HG02885 (cell line): ENCODE measurements around the gene LMX1B.
"Not testable (repeated sequence)": the region's sequence is repeated elsewhere in the genome, so short reads cannot be mapped to it uniquely, and the experiment has no call there.

Source experiments
- ATAC-seq: cut with Tn5 transposase; IDR thresholded peaks from one replicate; pipeline ENCODE4 v1.9.1; 2021; ENCODE audit warnings: mild to moderate bottlenecking; ENCODE audit not compliant: unreplicated experiment, poor library complexity

LMX1B gene

DNA sequence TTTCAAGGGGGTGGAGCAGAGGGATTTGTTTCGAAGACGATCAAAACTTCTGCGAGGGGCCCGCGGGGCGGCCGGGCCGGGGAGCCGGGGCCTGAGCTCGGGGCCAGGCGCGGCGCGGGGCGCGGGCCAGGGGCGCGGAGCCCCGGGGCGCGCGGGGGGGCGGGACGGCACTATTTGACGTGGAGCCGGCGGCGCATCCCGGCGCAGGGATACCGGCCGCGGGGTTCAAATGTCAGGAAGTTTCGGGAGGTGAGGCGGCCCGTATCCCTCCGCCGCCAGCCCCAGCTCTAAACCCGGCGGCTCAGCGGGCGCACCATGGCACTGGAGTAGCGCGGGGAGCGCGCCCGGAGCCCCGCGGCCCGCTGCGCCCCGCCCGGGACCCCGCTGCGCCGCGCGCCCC is at the start of gene LMX1B:
LMX1B (plus strand) TSS at position 278 of the 400 bp plus-strand sequence. CDS start 522 bp downstream, outside the sequence.
- no peak for ATAC-seq

- ATAC-seq, result no peak
Measured at GRCh38 chr9:126564128-126564527, 49.6 kb upstream of the LMX1B start.

DNA sequence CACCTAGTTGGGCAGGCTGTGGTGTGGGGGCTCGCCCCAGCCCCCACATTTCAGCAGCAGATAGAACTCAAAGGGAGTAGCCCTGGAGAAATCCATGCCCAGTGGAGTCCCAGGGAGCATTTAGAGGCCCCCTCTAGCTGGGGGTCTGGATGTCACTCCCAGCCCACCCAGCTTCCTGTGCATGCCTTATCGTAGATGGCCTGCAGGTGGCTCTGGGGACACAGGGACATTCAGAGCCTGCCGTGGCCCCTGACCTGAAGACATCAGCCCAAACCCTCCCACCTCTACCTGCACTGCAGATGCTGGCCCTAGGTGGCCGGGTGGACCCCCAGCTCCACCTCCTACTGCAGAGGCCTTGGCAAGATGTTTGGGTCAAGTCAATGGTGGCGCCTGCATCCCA is 49.0 kb upstream of the LMX1B start:
- no peak for ATAC-seq

GRCh38 chr9:126565336-126566128 is 48.2 kb upstream of the LMX1B start:
- ATAC-seq, result no peak

- ATAC-seq, result no peak
Measured at GRCh38 chr9:126569036-126569435, 44.7 kb upstream of the LMX1B start.

DNA sequence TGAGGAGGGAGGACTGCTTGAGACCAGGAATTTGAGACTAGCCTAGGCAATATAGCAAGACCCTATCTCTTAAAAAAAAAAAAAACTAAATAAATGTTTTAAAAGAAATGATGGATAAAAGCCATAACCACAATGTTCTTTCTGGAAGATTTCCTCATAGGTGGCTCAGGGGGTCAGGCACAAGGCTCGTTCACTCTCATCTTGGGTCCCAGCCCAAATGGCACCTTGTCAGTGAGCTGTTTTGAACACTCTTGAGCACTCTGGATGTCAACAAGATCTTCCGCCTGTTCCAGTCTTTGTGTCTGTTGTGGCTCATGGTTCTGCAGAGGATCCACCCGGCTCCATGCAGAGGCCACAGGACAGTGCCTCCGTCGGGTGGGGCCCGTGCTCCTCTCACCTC is 35.7 kb upstream of the LMX1B start:
- ATAC-seq, result no peak

GRCh38 chr9:126580319-126580718 is 33.4 kb upstream of the LMX1B start:
- not testable (repeated sequence) for ATAC-seq

DNA sequence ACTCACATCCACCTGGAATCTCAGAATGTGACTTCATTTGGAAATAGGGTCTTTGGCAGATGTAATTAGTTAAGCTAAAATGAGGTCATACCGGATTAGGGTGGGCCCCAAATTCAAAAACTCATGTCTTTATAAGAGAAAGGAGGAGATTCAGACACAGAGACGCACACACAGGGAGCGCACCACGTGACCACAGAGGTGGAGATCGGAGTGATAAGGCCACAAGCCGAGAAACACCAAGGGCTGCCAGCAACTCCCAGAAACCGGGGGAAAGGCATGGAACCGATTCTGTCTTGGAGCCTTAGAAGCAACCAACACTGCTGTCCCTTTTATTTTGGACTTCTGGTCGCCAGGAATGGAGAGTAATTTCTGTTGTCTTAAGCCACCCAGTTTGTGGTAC is 31.8 kb upstream of the LMX1B start:
- no peak for ATAC-seq

DNA sequence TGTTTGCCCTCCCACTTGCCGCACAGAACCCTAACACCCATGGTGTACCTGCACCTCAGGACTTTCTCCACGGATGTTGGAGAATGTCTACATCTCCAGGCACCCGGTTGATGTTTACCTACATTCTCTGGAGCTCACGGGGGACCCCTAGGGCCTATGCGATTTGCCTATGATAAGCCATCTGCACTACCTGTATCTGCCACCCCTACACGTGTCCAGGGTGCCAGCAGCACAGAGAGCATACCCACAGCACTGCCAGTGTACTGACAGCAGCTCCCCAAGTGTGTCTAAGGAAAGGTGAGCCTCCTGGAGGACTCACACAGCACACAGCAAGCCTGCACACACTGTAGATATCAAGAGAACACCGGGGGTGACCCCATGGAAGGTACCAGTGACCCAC is 31.3 kb upstream of the LMX1B start:
- ATAC-seq, result no peak

- ATAC-seq, result no peak
Measured at GRCh38 chr9:126583144-126583760, 30.5 kb upstream of the LMX1B start.

- ATAC-seq, result no peak
Measured at GRCh38 chr9:126584611-126585010, 29.1 kb upstream of the LMX1B start.

DNA sequence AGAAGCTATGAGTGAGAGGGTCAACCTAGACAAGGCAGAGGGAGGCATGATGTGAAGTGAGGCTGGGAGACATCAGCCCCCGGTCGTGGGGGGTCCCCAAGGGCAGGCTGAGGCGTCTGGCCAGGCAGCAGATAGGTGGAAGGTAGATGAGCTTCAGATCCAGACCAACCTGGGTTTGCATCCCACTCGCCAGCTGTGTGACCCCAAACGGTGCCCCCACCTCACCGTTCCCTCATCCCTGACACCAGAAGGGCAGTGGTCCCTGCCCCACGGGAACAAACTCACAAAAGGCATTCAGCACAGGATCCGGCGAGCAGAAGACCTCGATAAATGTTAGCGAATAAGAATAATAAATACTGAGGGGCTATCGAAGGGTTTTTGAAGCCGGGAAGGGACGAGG is 27.5 kb upstream of the LMX1B start:
- no peak for ATAC-seq

- ATAC-seq, result no peak
Measured at GRCh38 chr9:126587187-126588185, 26.2 kb upstream of the LMX1B start.

DNA sequence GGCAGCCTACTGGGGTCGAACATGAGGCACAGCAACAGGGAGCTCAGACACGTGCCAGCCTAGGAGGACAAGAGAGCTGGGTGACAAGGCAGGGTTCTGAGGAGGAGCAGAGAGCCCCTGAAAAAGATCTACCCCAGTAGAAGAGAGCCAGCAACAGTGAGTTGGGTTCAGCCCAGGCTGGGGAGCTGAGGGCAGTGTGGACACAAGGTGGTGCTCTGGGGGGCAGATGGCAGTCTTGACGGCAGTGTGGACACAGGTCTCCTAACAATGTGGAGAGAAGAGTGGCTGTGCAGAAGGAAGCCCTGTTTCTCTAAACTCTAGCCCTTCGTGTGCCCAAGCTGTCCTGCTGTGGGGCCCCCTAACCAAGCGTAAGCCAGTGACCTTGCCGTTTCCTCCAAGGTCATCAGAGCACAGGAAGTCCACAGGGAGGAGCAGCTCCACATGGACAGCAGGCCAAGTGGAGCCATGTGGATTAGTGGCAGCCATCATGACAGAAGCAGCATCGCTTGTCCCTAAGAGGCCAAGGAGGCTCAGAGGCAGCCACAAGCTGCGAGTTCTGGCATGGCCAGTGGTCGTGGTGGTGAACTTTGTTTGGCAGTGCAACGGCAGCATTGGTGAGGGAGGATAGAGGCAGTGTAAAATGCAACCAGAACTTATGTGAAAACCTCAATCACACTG is 25.1 kb upstream of the LMX1B start:
- no peak for ATAC-seq

GRCh38 chr9:126589349-126589748 is 24.4 kb upstream of the LMX1B start:
- no peak for ATAC-seq

GRCh38 chr9:126591083-126591482 is 22.6 kb upstream of the LMX1B start:
- no peak for ATAC-seq

DNA sequence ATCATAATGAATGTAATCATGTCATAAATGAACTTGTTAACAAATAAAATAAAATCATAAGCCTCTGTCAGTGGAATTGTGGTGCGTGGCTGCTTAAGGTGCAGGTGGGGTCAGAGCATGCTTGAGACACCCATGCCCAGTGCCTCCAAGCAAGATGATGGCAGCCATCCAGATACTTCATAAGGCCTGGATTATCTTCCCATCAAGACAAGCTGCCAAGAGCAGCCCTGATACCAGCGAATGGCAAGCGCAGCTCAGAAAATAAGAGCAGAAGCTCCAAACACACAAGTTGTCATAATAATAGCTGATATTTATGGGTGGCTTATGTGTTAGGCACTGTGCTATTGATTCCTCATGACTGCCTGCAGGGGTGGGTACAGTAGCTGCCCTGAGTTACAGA is 21.8 kb upstream of the LMX1B start:
- ATAC-seq, result no peak

DNA sequence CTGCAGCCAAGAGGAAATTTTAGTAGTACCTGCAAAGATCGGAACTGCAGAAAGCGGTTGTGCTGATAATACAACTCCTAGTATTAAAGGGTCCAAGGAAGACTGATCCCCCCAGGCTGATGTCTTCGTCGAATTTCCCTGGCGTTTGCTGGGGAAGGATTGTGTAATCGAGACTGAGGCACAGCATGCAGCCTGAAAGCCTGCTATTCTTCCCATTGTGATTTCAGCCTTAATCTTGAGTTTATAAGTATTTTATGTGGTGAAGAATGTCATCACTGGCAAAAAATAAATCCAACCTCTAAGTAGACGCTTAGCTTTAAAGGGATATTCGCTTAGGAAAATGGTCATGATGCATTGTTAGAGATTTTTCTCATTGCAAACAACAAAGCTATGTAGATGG is 21.3 kb upstream of the LMX1B start:
- no peak for ATAC-seq

DNA sequence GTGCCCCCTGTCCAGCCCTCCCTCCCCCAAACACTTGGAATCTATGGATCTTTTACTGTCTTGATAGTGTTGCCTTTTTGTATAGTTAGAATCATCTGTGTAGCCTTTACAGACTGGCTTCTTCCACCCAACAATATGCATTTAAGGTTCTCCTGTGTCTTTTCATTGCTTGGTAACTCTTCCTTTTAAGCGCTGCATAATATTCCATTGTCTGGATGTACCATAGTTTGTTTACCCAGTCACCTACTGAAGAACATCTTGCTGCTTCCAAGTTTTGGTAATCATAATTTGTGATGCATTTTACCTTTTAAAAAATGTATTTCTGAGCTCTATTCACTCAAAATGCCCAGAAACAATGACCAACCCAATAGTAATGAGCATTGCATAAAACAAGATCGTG is 17.7 kb upstream of the LMX1B start:
- ATAC-seq, result no peak

GRCh38 chr9:126599047-126599650 is 14.6 kb upstream of the LMX1B start:
- no peak for ATAC-seq
